NCI-H82 treated with DMSO at 0.1 percent for 48 hours (cell line): ENCODE data around the gene FRA10AC1.
"Not testable (repeated sequence)": the region's sequence is repeated elsewhere in the genome, so short reads cannot be mapped to it uniquely, and the experiment has no call there.

Experiments
- DNase-seq: peaks from one replicate; lab custom pipeline; 2025; ENCODE audit not compliant: unreplicated experiment; lab: John Stamatoyannopoulos, UW

The FRA10AC1 gene

DNA sequence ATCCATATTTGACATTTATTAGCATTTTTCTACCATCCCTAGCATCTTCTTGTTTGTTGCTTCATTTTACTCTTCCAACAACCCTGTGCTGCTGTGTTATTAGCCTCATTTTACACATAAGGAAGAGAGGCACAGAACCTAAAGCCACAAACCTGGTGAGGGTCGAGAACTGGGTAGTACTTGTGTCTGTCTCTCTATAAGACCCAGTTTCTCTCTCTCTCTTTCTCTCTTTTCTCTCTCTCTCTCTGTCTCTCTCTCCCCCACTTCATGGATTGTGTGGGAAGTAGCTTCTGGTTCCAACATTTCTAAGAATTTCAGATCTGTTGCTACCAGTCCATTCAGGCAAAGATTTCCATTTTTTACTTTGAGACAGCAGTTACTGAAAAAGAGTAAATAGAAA, 1.4 kb upstream of the FRA10AC1 start:
- no peak for DNase-seq

DNA sequence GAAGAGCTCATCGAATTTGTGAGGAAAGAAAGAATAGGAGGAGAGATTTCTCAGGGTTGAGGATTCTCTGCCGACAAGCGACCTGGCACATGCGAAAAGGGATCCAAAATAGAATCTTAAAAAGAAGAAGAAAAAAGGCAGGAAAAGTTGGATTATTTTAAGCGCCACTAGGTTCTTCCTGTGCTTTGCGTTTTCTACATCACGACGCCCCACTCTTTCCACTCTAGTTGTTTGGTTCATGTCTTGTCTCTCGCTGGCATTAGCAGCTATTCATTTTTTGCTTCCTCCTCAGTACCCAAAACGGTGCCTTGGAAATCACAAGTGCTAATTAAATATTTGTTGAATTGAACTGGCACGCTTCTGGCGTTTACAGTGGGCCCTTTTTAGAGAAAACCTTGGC, 674 bp upstream of the FRA10AC1 start:
- DNase-seq: no peak

DNA sequence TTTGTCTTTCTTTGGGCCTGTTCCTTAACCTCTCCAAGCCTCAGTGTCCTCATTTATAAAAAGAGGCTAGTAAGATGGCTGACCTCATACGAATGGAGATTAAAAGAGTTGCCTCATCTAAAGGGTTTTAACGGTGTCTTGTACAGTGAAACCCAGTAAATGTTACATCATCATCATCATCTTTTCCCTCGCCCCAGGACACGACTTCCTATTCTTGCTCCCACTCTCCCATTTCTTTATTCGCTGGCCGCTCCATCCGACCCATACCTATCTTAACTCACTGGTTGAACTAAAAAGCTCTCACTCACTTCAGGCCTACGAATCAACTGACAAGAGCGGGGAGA, 554 bp downstream of the FRA10AC1 start:
- no peak for DNase-seq

DNA sequence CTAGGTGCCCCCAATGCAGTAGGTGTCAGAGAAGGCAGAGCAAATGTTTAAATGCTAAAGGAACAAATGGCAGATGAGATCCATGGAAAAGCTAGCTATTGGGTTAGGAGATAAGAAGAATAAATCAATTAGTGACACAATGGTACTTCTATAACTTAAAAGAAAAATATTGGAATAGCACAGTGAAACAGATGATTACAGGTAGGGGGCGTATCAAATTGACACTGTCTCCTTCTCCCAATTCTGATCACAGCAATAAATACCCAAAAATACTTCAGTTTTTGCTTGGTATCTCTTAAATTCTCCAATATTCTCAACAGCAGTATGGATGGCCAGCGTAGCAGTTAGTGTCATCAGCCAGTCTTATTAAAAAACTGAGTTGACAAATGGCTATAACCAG, 5.2 kb downstream of the FRA10AC1 start:
- DNase-seq: no peak

GRCh38 chr10:93696582-93696981, 5.8 kb downstream of the FRA10AC1 start:
- DNase-seq: not testable (repeated sequence)

DNA sequence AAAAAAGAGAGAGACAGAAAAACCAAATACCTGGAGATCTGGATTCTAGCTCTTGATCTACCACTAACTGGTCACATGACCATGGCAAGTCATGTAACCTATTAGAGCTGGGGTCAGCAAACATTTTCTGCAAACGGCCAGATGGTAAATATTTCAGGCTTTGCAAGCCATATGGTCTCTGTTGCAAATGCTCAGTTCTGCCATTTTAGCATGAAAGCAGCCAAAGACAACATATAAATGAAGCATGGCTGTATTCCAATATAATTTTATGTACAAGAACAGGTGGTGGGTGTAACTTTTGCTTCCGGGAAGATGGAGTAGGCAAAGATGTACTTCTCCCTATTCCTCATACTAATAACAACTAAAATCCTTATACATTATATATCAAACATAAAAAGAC, 6.7 kb downstream of the FRA10AC1 start:
- DNase-seq: no peak

GRCh38 chr10:93687737-93688136, 14.7 kb downstream of the FRA10AC1 start:
- DNase-seq: no peak

DNA sequence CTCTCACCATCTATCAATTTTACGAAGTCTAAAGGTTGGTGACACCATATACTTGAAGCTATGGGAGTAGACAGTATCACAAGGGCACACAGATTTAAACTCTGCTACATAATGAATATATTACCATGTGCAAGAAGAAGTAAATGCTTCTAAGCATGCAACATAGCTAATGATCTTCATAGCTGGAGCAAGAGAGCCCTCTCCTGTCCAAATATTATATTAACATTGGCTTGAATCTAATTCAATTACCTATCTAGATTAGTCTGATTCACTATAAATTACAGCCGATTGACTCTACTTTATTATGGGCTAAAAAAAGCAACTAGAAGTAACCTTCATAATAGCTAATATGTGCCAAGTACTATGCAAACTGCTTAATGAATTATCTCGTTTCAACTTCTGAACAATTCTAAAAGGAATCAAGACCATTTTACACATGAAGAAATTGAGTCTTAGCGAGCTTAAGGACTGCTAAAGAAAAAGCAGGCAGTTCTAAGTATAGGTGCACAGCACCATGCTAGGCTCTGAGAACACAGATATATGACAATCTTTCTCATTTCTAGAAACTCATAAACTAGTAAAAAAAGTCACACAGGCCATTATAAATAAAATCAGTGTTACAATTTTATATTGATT, 21.9 kb downstream of the FRA10AC1 start:
- DNase-seq: peak; percentile 11

- DNase-seq: no peak
Measured at GRCh38 chr10:93678805-93679587, 23.4 kb downstream of the FRA10AC1 start.

GRCh38 chr10:93678386-93678785, 24.0 kb downstream of the FRA10AC1 start:
- no peak for DNase-seq

DNA sequence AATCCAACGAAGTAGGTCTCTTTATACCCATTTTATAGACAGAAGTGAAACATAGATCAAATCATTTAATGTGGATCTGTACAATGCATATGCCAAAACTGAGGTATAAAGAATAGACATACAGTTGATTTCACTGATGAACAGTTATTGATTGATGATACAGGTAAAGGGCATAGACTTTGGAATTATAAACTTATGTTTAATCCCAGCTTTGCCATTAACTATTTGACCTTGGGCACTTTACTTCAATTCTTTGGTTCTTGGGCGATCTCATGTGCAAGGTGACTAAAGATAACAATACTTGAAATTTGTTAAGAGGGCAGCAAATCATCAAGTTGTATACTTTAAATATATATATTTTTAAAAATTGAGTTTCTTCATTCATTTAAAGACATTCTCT, 28.6 kb downstream of the FRA10AC1 start:
- DNase-seq: no peak

DNA sequence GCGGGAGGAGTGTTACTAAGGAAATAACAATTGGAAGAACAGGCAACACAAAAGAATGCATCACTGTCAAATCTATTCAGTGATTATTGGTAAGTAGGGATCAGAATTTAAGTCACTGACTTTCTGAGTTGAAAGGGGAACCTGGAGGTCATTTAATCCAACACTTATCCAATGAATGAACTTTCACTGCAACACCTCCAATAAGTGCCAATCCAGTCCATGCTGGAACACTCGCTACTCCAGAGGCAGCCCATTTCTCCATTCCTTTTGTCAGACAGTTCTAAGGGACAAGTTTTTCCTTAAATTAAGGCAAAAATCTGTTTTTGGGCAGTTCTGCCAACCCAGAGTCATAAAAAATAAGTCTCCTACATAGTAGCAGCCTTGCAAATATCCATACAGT, 29.5 kb downstream of the FRA10AC1 start:
- no peak for DNase-seq

DNA sequence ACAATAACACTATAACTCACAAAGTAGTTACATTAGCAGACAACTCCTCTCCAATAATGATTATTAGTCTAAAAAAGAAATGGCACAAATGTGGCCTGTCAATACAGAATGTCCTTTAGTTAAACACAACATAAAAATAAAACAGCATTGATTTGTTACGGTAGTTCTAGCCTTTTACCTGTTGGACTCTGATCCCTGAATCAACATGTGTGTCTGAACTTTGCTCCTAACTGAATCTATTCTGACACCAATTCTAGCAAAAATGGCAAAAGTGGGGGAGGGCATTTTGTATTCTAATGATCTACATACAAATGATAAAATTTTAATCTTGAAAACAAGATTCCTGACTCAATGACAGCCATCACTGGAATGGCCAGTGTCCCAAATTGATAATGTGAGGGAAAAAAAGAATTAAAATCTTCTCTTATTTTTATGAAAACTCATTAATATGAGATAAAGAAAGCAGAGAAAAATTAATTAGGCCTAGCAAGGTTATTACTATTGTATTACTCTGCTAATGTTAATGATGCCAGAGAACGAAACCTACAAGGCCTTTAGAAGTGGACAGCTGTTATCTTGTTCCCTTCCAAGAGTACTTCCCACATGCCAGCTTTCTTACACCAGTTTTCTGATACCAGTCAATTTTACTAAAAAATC, 30.2 kb downstream of the FRA10AC1 start:
- DNase-seq: no peak

GRCh38 chr10:93671042-93671441, 31.4 kb downstream of the FRA10AC1 start:
- DNase-seq: no peak

DNA sequence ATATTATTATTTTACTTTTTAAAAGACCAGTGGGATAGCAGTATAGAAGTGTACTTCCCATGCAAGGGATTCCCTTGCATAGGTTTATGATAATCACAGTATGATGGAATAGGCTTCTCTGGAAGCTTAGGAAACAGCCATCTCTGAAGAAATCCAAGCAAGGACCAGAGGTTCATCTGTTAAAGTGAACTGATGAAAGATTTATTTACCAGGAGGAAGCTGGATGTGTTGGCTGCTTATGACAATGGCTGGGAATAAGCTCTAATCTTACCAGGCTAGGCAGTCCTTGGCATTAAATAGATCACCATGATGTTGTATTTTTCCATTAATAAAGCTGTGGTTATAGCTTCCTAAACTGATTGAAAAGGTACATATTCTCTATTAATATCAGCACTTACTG, 32.0 kb downstream of the FRA10AC1 start:
- no peak for DNase-seq

DNA sequence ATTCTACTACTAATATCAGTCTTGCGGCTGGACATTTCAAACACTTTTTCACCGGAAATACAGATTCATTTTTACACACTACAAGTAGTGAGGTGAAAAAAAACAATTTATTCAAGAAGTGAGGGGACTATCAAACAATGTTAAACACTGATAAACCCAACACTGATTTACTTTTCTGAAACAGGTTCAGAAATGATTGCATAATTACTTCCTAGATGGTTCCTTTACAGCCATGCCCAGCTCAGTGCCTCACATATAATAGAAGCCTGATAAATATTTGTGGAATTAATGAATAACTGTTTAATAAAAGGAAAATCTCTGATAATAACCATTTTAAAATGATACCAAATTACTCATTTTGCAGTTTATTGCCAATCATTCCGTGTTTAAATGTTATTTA, 34.6 kb downstream of the FRA10AC1 start:
- no peak for DNase-seq

DNA sequence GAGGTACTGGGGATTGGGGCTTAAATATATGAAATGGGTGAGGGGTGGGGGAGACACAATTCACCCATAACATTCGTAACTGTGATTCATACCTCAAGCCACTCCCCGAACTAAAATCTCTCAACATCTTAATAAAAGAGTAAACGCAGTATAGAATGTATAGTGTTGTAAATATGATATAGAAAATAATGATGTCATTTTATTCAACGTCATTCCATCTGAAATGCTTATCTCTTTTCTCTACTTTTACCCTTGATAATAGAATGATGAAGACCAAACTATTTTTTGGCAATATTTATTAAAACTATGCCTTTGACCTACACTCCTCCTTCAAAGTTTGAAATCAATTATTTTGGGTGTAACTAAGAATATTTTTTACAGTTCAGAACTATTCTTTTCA, 36.4 kb downstream of the FRA10AC1 start:
- no peak for DNase-seq

DNA sequence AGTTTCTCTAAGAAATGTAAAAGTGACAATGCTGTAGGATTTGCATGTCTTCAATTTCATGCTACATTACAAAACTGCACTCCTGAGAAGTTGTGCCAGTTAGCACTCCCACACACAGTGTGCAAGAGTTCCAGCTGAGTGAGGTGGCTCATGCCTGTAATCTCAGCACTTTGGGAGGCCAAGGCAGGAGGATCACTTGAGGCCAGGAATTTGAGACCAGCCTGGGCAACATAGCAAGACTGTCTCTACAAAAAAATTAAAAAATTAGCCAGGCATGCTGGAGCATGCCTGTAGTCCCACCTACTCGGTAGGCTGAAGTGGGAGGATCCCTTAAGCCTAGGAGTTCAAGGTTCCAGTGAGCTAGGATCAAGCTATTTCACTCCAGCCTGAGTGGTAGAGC, 44.6 kb downstream of the FRA10AC1 start:
- DNase-seq: no peak

DNA sequence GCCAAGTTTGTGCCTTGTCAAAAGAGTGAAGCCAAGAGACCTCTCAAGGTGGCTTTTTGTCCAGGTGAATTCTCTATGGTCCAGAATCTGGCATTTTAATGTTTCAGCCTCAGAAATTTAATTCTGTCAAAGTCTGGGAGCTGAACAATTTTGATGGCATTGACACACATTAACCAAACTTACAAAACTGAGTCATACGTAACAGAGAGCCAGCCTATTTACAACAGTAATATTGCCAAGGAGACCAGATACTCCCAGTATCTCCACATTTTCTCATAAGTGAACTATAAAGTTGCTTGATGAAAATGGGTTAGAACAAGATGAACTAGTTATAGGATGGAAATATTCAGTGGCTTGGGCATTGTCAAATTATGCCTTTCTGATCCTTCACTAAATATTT, 46.2 kb downstream of the FRA10AC1 start:
- DNase-seq: no peak

DNA sequence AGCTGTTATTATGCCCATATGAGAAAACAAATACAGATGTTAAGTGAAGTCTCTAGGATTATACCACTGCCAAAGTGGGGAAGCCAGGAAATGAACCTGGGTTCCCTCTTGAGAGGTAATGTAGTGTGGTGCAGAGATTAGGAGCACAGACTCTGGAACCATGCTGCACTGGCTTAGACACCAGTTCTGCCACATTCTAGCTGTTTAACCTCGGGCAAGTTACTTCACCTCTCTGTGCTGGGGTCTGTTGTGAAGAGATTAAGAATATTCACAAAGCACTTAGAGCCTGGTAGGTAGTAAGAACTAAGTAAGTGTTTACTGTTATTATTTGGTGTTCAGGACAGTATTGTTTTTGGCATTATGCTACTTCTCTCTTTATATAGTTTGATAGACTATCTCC, 48.2 kb downstream of the FRA10AC1 start:
- no peak for DNase-seq

DNA sequence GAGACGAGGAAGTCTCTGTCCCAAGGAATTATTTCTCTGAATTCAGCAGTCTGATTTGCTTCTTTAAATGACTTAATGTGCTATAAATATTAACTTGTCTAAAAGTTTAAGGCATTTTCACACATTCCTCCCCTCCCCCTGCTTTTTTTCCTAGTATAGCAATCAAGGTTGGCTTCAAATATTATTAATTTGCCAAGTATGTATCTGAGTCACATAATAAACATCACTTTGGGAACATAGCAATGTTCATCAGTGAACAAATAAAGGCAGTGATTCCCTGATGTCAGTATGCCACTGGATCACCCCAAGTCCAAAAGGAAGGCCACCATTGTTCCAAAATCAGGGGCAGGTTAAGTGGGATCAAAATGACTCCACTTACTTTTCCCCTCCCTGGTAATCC, 49.5 kb downstream of the FRA10AC1 start:
- no peak for DNase-seq

- no peak for DNase-seq
Measured at GRCh38 chr10:93639791-93640190, 62.6 kb downstream of the FRA10AC1 start.
